Mucosa of descending colon (tissue), 3 donors: ENCODE data around the gene CRX. TPM values are rescaled to one million over a fixed set of nuclear protein-coding genes. Genes with fewer than 3 reads are reported as not detected.
A peak's percentile ranks its signal among the peaks of the same experiment; 100 is the strongest.
"Not testable (repeated sequence)": the region's sequence is repeated elsewhere in the genome, so short reads cannot be mapped to it uniquely, and the experiment has no call there.

ENCODE experiments used
- ATAC-seq: fragments of 200-7000 bp; cut with Tn5 transposase; one replicate; pipeline ENCODE4 v1.9.1; 2020; ENCODE audit warnings: mild to moderate bottlenecking, moderate library complexity
- DNase-seq, 3 donors: peaks; one replicate each; pipeline ENCODE4 v3.0.0-alpha.2; 2020
- H3K36me3 ChIP-seq: fragments of 200-600 bp; one replicate; pipeline ENCODE4 v1.8.0; 2021; ENCODE audit warnings: low read depth, mild to moderate bottlenecking
- H3K4me1 ChIP-seq: fragments of 200-600 bp; one replicate; pipeline ENCODE4 v1.8.0; 2021; ENCODE audit warnings: low read depth, mild to moderate bottlenecking
- H3K4me3 ChIP-seq: fragments of 200-600 bp; one replicate; pipeline ENCODE4 v1.8.0; 2021; ENCODE audit warnings: mild to moderate bottlenecking
- H3K9me3 ChIP-seq: fragments of 200-600 bp; one replicate; pipeline ENCODE4 v1.8.0; 2021; ENCODE audit warnings: mild to moderate bottlenecking
- CTCF ChIP-seq: fragments of 200-600 bp; IDR thresholded peaks from one replicate; pipeline ENCODE4 v1.8.0; 2022; ENCODE audit warnings: antibody characterized with exemption, mild to moderate bottlenecking
- intact Hi-C, 2 donors: fragments of 100-400 bp; cut with DNase I in 1 of 2; cut with micrococcal nuclease in 1 of 2; formaldehyde crosslinking; loops; one replicate each; pipeline versions ENCODE4 v1.11.0 to v1.11.1; 2022; cut with DNase I, micrococcal nuclease
- total RNA-seq, 3 donors: library from RNA; stranded (reverse); fragmentation: NEBNext Ultra II Directional in 2 of 3; extraction: Animal tissue kit (Norgen Biotek cat#: 25700) in 2 of 3; gene quantifications; one replicate each; pipeline versions ENCODE4 v1.2.1 to v1.2.4, GENCODE V29; 2021 to 2023
- donor health status: DM: no; HTN: no; CAD: no; lungs with moderate emphysema.
- donor health status: DM: no; HTN: no; CAD: no.
- donor health status: DM: no; HTN: yes; CAD: no.

CRX gene
- total RNA-seq, 3 donors from 2014 or later = not detected

GRCh38 chr19:47842941-47843340 lies 21.2 kb downstream of the CRX start:
- H3K9me3 ChIP-seq = no peaks in the 10 kb centered on the region
- no peaks in the 10 kb centered on the region for H3K4me1 ChIP-seq
- DNase-seq (no peak), ATAC-seq (no peak)
- no peak overlapping the region for H3K4me3 ChIP-seq
- no peak for TF ChIP-seq CTCF
- intact Hi-C loops = no loop called here
- H3K36me3 ChIP-seq = no peaks in the 10 kb centered on the region

GRCh38 chr19:47848425-47848822 lies 26.7 kb downstream of the CRX start:
- H3K4me1 ChIP-seq = no peaks in the 10 kb centered on the region

GRCh38 chr19:47848823-47849473 lies 27.2 kb downstream of the CRX start:
- no peak for ATAC-seq
- peak in 1 of 3 donors; percentile 15 for DNase-seq
- H3K9me3 ChIP-seq = no peaks in the 10 kb centered on the region

More at GRCh38 chr19:47848425-47848822, 26.7 kb downstream of the CRX start:
- no peak for ATAC-seq
- TF ChIP-seq CTCF = no peak
- Histone ChIP-seq H3K4me3 (no peak overlapping the region), H3K9me3 (no peaks in the 10 kb centered on the region), H3K36me3 (no peaks in the 10 kb centered on the region)
- no peak for DNase-seq
- intact Hi-C loops = no loop called here

GRCh38 chr19:47853003-47853402 lies 31.3 kb downstream of the CRX start:
- intact Hi-C loops = no loop called here
- no peaks in the 10 kb centered on the region for H3K4me1 ChIP-seq
- no peak for TF ChIP-seq CTCF
- DNase-seq (no peak), ATAC-seq (no peak)
- H3K36me3 ChIP-seq = no peaks in the 10 kb centered on the region
- no peak overlapping the region for H3K4me3 ChIP-seq
- no peaks in the 10 kb centered on the region for H3K9me3 ChIP-seq

More at GRCh38 chr19:47848823-47849473, 27.2 kb downstream of the CRX start:
- no peak for TF ChIP-seq CTCF
- intact Hi-C loops = no loop called here
- H3K4me3 ChIP-seq = no peak overlapping the region
- no peaks in the 10 kb centered on the region for H3K4me1 ChIP-seq
- no peaks in the 10 kb centered on the region for H3K36me3 ChIP-seq

GRCh38 chr19:47854459-47854858 lies 32.7 kb downstream of the CRX start:
- no peak for TF ChIP-seq CTCF
- ATAC-seq = no peak
- Histone ChIP-seq H3K9me3 (no peaks in the 10 kb centered on the region), H3K36me3 (no peaks in the 10 kb centered on the region), H3K4me1 (no peaks in the 10 kb centered on the region), H3K4me3 (no peak overlapping the region)
- no peak for DNase-seq
- intact Hi-C loops = no loop called here

GRCh38 chr19:47858231-47858630 lies 36.5 kb downstream of the CRX start:
- intact Hi-C loops, H3K4me1 ChIP-seq, ATAC-seq, H3K9me3 ChIP-seq, H3K4me3 ChIP-seq, H3K36me3 ChIP-seq: not testable (repeated sequence)
- peak in 1 of 3 donors; percentile 2 for DNase-seq

- H3K4me3 ChIP-seq, ATAC-seq, H3K36me3 ChIP-seq, H3K9me3 ChIP-seq, intact Hi-C loops, H3K4me1 ChIP-seq: not testable (repeated sequence)
- DNase-seq = peak in 1 of 3 donors; percentile 12
These were observed 37.0 kb downstream of the CRX start, which contains the start of gene TPRX2 for GRCh38 chr19:47858646-47859285. Gene TPRX2 (plus strand): TSS chr19:47859235. CDS start chr19:47859247, 12 bp downstream.

GRCh38 chr19:47859838-47860237 lies 38.1 kb downstream of the CRX start:
- ATAC-seq, H3K9me3 ChIP-seq, H3K4me3 ChIP-seq, intact Hi-C loops, DNase-seq, H3K4me1 ChIP-seq, H3K36me3 ChIP-seq: not testable (repeated sequence)
